HG03039 (cell line): ENCODE measurements around the gene RPL37A.

ENCODE experiments used
- ATAC-seq: cut with Tn5 transposase; IDR thresholded peaks from one replicate; pipeline ENCODE4 v1.9.1; 2021; ENCODE audit warnings: mild to moderate bottlenecking, moderate library complexity; ENCODE audit not compliant: unreplicated experiment

Gene RPL37A

DNA sequence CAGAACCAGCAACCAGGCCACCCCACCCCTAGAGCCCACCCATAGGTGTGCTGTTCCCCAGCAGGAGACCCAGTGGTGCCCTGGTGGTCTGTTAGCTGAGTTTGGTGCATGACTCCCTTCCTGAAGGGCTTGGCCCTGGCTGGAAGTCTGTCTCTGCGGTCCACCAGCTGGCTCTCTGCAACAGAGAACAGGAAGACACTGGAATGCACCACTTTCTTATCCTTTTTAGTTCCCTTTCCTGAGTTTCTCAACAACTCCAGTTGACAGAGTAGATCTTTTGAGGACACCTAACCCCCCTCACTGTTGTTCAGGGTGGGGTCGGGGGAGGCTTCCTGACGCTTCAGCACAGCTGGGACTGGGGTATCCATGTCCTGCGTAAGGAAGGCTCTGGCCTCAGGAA is 11.9 kb upstream of the RPL37A start:
- no peak for ATAC-seq

DNA sequence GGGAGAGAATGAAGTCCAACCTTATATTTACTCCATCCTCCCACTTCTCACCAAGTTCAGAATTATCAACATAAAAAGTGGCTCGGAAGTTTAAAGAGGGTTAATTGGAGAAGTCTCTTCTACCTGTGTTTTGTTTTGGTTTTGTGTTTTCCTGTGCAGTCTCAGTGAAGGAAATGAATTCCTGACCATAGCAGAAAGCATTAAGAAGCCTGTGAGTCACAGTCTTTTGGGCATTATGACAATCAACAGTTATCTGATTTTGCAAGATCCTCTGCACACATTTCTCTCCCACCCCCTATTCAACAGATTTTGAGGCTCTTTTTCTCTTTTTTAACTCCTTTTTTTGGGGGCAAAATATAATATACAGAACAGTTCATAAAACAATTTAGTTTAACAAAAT is 8.6 kb upstream of the RPL37A start:
- ATAC-seq: no peak

DNA sequence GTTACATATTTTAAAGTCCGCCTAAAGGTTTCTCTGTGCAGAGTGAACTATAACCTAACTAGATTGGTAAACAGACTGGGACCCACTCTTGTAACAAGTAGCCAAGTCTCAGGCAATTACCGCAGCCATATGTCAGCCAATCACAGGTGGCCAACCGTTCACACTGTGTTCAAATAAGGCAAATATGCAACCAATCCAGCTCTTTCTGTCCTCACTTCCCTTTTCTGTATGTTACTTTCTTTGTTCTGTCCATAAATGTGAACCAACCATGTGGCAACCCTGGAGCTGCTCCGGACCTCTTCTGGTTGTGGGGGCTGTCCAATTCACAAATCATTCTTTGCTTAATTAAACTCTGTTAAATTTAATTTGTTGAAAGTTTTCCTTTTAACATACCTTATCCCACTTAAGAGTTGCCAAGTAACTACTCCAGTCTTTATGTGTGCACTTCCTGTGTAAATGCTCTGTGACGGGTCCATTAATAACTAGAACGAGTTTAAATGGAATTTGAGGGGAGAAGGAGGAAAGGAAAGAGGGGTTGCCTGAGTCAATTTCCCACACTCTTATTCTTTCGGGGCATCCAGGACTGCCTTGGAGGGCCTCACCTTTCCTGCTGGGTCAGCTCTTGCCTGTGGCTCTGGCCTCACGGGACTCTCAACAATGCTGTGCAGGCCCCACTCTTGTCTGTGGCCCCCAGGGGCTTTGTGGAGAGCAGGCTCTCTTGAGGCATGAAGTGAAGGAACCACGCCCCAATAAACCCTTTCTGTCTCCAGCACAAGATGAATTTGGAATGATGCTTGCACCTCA is 6.6 kb upstream of the RPL37A start:
- ATAC-seq: peak; percentile 79

GRCh38 chr2:216492597-216493333 is 5.9 kb upstream of the RPL37A start:
- no peak for ATAC-seq

GRCh38 chr2:216493334-216493685 is 5.3 kb upstream of the RPL37A start:
- ATAC-seq: no peak

GRCh38 chr2:216495656-216496055 is 3.0 kb upstream of the RPL37A start:
- ATAC-seq: no peak

GRCh38 chr2:216497382-216498069 is 1.1 kb upstream of the RPL37A start:
- ATAC-seq: no peak

DNA sequence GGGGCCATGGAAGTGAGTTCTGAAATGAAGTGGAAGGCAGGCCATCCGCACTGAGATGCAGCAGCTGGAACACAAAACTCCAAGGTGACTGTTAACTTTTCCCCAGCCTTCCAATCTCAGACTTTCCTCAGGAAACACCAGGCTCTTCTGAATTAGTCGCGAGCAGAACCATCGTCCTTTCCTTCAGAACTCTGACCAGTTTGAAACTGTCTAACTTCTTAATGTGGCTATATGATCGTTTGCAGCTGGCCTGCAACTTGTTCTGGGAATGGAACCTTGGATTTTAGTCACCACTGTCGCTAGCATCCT is 620 bp upstream of the RPL37A start:
- ATAC-seq: no peak

GRCh38 chr2:216499641-216500218 is 1.1 kb downstream of the RPL37A start:
- ATAC-seq: no peak

- no peak for ATAC-seq
These were observed 1.9 kb downstream of the RPL37A start for GRCh38 chr2:216500572-216500971.

- no peak for ATAC-seq
These were observed 3.2 kb downstream of the RPL37A start for GRCh38 chr2:216501854-216502253.

DNA sequence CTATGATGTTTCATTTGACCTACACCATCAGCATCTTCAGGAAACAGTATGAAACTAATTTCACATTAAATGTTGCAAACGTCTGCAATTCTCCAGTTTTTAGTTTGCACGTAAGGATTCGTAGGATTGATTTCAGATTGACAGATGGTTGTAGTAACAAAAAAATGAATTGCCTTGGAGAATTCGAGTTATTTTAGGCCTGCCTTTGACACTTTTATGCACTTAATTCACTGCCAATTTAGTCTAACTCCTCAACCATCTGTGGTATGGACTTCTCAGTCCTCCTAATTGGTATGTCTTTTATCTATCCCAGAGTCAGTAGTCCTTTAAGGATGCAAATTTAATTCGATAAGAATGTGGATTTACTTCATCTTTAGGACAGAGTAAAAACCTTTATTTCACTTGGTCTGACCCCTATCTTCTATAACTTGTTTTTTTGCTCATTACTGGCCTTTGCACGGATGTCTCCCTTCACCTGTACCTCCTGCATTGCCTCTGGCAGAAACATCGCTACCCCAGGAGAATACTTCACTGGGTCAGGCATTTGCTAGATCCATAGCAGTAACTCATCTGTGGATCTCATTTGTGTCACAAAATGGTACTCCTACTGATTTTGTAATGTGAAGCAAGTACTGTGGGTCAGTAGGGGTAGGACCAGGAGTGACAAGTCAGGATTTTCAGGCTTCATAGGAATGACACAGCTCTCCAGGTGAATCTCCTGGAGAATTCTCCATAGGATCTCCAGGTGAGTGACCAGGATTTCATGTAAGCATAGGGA is 3.9 kb downstream of the RPL37A start:
- no peak for ATAC-seq

- no peak for ATAC-seq
These were observed 4.5 kb downstream of the RPL37A start for GRCh38 chr2:216503159-216503629.

- ATAC-seq: no peak
These were observed 5.2 kb downstream of the RPL37A start for GRCh38 chr2:216503697-216504375.

DNA sequence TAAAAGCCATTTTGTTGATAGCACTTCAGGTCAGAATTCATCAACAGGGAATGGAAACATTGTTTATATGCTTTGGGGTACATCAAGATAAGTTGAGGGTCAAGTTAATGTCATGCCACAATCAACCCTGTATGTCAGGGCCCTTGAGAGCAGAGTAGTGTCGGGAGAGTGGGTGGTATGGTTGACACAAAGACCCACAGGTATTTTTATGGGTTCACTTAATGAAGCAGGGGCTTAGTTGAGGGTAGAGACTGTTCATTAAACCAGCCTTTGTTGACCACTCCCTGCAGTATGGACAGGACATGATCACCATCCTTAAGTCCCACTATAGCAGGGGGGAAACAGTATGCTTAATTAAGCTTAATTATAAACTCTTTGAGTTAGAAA is 5.7 kb downstream of the RPL37A start:
- ATAC-seq: no peak

DNA sequence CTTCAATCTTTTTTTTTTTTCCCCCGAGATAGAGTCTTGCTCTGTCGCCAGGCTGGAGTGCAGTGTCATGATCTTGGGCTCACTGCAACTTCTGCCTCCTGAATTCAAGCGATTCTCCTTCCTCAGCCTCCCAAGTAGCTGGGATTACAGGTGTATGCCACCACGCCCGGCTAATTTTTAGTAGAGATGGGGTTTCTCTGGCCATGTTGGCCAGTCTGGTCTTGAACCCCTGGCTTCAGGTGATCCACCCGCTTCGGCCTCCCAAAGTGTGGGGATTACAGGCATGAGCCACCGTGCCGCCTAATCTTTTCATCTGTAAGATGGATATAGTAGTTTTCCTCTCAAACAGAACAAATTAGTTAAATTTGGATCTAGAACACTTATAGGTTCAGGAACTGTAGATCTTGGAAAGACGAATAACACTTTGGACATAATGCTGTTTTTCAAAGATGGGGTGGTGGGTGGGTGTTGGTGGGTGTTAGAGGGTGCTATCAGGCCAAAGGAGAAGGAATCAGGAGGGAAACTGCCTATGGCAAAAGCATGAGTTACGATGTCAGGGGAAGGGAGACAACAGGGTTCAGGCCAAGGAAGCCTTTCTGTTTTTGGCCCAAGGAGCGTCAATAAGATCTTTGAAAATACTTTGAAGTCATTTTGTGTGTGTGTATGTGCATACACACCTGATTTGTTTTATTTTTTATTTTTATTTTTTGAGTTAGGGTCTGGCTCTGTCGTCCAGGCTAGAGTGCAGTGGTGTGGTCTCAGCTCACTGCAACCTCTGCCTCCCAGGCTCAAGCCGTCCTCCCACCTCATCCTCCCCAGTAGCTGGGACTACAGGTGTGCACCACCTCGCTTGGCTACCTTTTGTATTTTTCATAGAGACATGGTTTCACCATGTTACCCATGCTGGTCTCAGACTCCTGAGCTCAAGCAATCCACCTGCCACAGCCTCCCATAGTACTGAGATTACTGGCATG is 6.8 kb downstream of the RPL37A start:
- no peak for ATAC-seq

GRCh38 chr2:216507220-216508160 is 8.8 kb downstream of the RPL37A start:
- no peak for ATAC-seq

DNA sequence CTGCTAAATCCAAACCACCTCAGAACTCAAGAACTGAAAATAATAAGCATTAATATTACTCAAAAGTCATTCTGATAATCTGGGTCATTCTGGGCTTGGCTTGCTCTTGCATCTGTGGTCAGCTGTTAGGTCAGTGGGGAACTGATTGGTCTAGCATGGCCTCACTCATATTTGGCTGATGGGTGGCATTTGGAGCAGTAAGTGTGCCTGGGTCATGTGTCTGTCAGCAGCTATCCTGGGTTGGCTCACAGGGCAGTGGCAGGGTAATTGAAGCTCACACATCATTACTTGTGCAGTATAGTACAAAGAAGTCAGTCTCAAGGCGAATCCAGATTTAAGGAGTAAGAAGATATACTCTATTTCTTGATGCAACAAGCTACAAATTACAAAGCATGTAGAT is 9.6 kb downstream of the RPL37A start:
- no peak for ATAC-seq
